Spleen (tissue), 7 donors: ENCODE measurements around the gene WAPL.

Experiments used
- POLR2A ChIP-seq, 3 donors: fragments of 450-650 bp; IDR thresholded peaks; one replicate each; pipeline ENCODE4 v1.5.1; 2017; ENCODE audit warnings: antibody characterized with exemption in 3 of 3, mild to moderate bottlenecking in 1 of 3
- POLR2AphosphoS5 ChIP-seq, 3 donors: sonication (generic); formaldehyde crosslinking; IDR thresholded peaks; one replicate each; pipeline ENCODE4 v1.5.1; 2017; ENCODE audit warnings: antibody characterized with exemption in 3 of 3
- TF ChIP-seq, protein P1 (sequence below), 11 experiments: fragments of 200-600 bp in 7 of 11; fragments of 450-650 bp in 4 of 11; sonication (generic) in 4 of 11; IDR thresholded peaks in 8 of 11; conservative IDR thresholded peaks in 3 of 11; 1 replicate in 7 of 11; 2 replicates in 4 of 11; pipeline versions ENCODE4 v1.4.0 to v1.8.0; 2016 to 2021; ENCODE audit warnings: antibody characterized with exemption in 11 of 11, inconsistent platforms in 4 of 11, mild to moderate bottlenecking in 1 of 11
- donor health status: DM: no; HTN: no; CAD: no; lungs with moderate emphysema.
- donor health status: DM: no; HTN: no; CAD: no.
- donor health status: DM: no; HTN: no; CAD: no.

DNA sequence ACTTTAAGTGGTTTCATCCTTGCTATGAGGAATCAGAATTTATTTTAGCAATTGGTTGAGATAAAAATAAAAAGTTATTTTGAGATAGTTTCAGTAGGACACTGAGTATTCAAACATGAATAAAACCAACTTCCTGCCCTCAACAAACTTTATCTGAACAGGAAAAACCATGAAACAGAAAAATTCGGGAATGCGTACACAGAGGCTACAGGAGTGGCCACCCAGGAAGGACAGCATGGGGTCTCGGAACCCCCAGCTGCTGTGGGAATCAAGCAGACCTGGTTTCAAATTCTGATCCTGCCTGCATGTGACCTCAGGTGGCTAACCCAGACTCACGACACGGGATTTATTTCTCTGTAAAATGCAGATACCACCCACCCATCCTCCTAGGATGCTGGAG is 106.0 kb downstream of the WAPL start:
- no peak for TF ChIP-seq POLR2A (IDR thresholded peaks at IDR 0.05)
- TF ChIP-seq, protein P1, sequence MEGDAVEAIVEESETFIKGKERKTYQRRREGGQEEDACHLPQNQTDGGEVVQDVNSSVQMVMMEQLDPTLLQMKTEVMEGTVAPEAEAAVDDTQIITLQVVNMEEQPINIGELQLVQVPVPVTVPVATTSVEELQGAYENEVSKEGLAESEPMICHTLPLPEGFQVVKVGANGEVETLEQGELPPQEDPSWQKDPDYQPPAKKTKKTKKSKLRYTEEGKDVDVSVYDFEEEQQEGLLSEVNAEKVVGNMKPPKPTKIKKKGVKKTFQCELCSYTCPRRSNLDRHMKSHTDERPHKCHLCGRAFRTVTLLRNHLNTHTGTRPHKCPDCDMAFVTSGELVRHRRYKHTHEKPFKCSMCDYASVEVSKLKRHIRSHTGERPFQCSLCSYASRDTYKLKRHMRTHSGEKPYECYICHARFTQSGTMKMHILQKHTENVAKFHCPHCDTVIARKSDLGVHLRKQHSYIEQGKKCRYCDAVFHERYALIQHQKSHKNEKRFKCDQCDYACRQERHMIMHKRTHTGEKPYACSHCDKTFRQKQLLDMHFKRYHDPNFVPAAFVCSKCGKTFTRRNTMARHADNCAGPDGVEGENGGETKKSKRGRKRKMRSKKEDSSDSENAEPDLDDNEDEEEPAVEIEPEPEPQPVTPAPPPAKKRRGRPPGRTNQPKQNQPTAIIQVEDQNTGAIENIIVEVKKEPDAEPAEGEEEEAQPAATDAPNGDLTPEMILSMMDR (IDR thresholded peaks at IDR 0.05 in 8 of 11, conservative IDR thresholded peaks at IDR 0.05 in 3 of 11): no peak
- TF ChIP-seq POLR2AphosphoS5 (IDR thresholded peaks at IDR 0.05): no peak
